ENCODE results near the gene CCDC38. TPM values are rescaled to one million over a fixed set of nuclear protein-coding genes. Genes with fewer than 3 reads are reported as not detected.
"Not testable (repeated sequence)": the region's sequence is repeated elsewhere in the genome, so short reads cannot be mapped to it uniquely, and the experiment has no call there.

Gene CCDC38
- total and polyA plus RNA-seq, 2 experiments from 2014 or later: not detected

GRCh38 chr12:95852133-95852532 is 90.3 kb downstream of the CCDC38 start:
- Histone ChIP-seq H3K27ac (no peak overlapping the region), H3K9me3 (ENCODE audit: low read depth) (no peaks in the 10 kb centered on the region), H4K20me1 (ENCODE audit: insufficient read depth, poor library complexity, severe bottlenecking) (no peaks in the 10 kb centered on the region), H3K27me3 (no peaks in the 10 kb centered on the region), H3K4me2 (no peak overlapping the region), H3K4me1 (ENCODE audit: insufficient read depth) (no peaks in the 10 kb centered on the region), H3K4me3 (no peak overlapping the region), H2AFZ (no peak overlapping the region), H3K79me2 (no peaks in the 10 kb centered on the region), H3K9me2 (replicated peaks; ENCODE audit: insufficient read depth) (no peaks in the 10 kb centered on the region), H3K36me3 (replicated peaks; ENCODE audit: insufficient read depth, low read depth) (no peaks in the 10 kb centered on the region)
- TF ChIP-seq EZH2 (IDR thresholded peaks at IDR 0.05; ENCODE audit: borderline replicate concordance) (no peak), EZH2phosphoT487 (IDR thresholded peaks at IDR 0.05; ENCODE audit: low read depth, severe bottlenecking, unreplicated experiment) (no peak), CTCF (IDR thresholded peaks at IDR 0.05; ENCODE audit: poor library complexity) (no peak)
- 85% methylated on average over 4 of the region's 4 CpGs for WGBS (ENCODE audit: low lambda C conversion rate, missing lambda C conversion rate)
- no peak for DNase-seq (ENCODE audit: low spot score)

GRCh38 chr12:95851606-95852005 is 90.8 kb downstream of the CCDC38 start:
- H3K4me3 ChIP-seq: no peak overlapping the region
- no peak overlapping the region for H2AFZ ChIP-seq
- no peaks in the 10 kb centered on the region for H3K4me1 ChIP-seq (ENCODE audit: insufficient read depth)
- no peaks in the 10 kb centered on the region for H3K9me3 ChIP-seq (ENCODE audit: low read depth)
- H3K79me2 ChIP-seq: no peaks in the 10 kb centered on the region
- H3K27ac ChIP-seq: no peak overlapping the region
- H4K20me1 ChIP-seq (ENCODE audit: insufficient read depth, poor library complexity, severe bottlenecking): no peaks in the 10 kb centered on the region
- H3K9me2 ChIP-seq (replicated peaks; ENCODE audit: insufficient read depth): no peaks in the 10 kb centered on the region
- no peak overlapping the region for H3K4me2 ChIP-seq
- WGBS (ENCODE audit: low lambda C conversion rate, missing lambda C conversion rate): 95% methylated on average over 3 of the region's 3 CpGs
- H3K36me3 ChIP-seq (replicated peaks; ENCODE audit: insufficient read depth, low read depth): no peaks in the 10 kb centered on the region
- no peak for DNase-seq (ENCODE audit: low spot score)
- H3K27me3 ChIP-seq: no peaks in the 10 kb centered on the region
- TF ChIP-seq EZH2 (IDR thresholded peaks at IDR 0.05; ENCODE audit: borderline replicate concordance): no peak
- no peak for TF ChIP-seq CTCF (IDR thresholded peaks at IDR 0.05; ENCODE audit: poor library complexity)
- no peak for TF ChIP-seq EZH2phosphoT487 (IDR thresholded peaks at IDR 0.05; ENCODE audit: low read depth, severe bottlenecking, unreplicated experiment)

- Histone ChIP-seq H3K4me1 (ENCODE audit: insufficient read depth) (no peaks in the 10 kb centered on the region), H3K9me3 (ENCODE audit: low read depth) (no peaks in the 10 kb centered on the region), H3K79me2 (no peaks in the 10 kb centered on the region), H2AFZ (peak overlapping the region; percentile 31), H3K36me3 (replicated peaks; ENCODE audit: insufficient read depth, low read depth) (no peaks in the 10 kb centered on the region), H3K27me3 (no peaks in the 10 kb centered on the region), H3K4me3 (no peak overlapping the region), H4K20me1 (ENCODE audit: insufficient read depth, poor library complexity, severe bottlenecking) (no peaks in the 10 kb centered on the region), H3K4me2 (no peak overlapping the region), H3K9me2 (replicated peaks; ENCODE audit: insufficient read depth) (no peaks in the 10 kb centered on the region), H3K27ac (no peak overlapping the region)
- WGBS (ENCODE audit: low lambda C conversion rate, missing lambda C conversion rate): 60% methylated on average over 8 of the region's 8 CpGs
- DNase-seq (ENCODE audit: low spot score): peak; percentile 26
- TF ChIP-seq EZH2 (IDR thresholded peaks at IDR 0.05; ENCODE audit: borderline replicate concordance) (no peak), CTCF (IDR thresholded peaks at IDR 0.05; ENCODE audit: poor library complexity) (peak; percentile 47)
Measured at GRCh38 chr12:95848575-95849388, 93.6 kb downstream of the CCDC38 start.

GRCh38 chr12:95842426-95842825 is 100.0 kb downstream of the CCDC38 start:
- 89% methylated on average over 6 of the region's 12 CpGs for WGBS (ENCODE audit: low lambda C conversion rate, missing lambda C conversion rate)
- not testable (repeated sequence) for H4K20me1 ChIP-seq (ENCODE audit: insufficient read depth, poor library complexity, severe bottlenecking); H3K27me3 ChIP-seq; H3K4me1 ChIP-seq (ENCODE audit: insufficient read depth); H3K9me3 ChIP-seq (ENCODE audit: low read depth); H3K27ac ChIP-seq; H3K4me3 ChIP-seq; H3K36me3 ChIP-seq (replicated peaks; ENCODE audit: insufficient read depth, low read depth); H3K9me2 ChIP-seq (replicated peaks; ENCODE audit: insufficient read depth); H2AFZ ChIP-seq; H3K79me2 ChIP-seq; H3K4me2 ChIP-seq; DNase-seq (ENCODE audit: low spot score)

All from hepatocyte (in vitro differentiated cells).